GM18502 (cell line): Measurements from ENCODE around the gene DPYD.
A peak's percentile ranks its signal among the peaks of the same experiment; 100 is the strongest.

Experiments used
- ATAC-seq: cut with Tn5 transposase; IDR thresholded peaks from one replicate; pipeline ENCODE4 v1.9.1; 2021; ENCODE audit warnings: mild to moderate bottlenecking; ENCODE audit not compliant: unreplicated experiment, poor library complexity

DPYD gene

GRCh38 chr1:97186381-97186780 lies 734.5 kb downstream of the DPYD start:
- no peak for ATAC-seq

DNA sequence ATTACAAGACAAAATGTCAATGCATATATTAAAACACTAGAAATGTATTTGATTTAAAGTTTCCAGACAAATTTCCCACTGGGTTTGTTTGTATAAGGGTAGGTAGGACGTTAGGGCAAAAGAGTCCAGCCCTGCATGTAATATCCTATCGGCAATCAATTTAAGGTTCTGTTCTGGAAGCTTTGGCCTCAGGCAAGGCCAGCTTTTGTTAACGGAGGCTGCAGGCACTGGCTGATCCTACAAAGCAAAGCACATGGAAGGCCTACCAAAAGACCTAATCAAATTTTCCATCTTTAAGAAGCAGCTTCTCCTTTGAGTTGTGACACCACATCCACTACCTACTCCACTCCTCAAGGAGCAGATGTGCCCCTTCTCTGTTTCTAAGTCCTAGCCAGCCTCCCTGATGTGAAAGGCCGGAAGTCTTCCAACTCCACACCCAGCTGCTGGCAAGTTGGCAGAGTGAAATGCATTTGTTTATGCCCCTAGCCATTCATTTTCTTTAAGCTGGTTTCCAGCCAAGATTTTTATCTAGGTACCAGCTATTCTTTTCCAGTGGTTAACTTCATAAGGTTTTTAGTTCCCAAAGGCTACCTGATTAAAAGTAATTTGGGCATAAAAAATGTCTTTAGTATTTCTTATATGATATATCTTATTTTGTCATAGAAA lies 746.7 kb downstream of the DPYD start:
- no peak for ATAC-seq

- no peak for ATAC-seq
These were observed 750.5 kb downstream of the DPYD start for GRCh38 chr1:97170300-97170699.

DNA sequence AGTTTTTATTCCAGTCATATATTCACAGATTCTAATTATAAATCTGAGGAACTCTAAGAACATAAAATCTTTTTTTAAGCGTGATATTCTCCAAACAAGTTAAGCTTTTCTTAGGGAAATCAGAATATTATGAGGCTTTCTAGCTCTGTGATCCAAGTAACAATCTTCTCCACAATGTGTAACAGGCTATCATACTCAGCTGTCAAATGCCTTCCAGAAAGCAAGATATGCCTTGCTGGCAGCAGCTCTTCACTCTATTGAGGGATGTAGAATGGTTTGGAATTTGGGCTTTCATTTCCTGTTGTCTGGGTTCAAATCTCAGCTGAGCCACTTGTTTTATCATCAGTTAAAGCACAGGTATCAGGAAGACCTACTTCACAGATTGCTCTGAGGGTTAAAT lies 752.8 kb downstream of the DPYD start:
- no peak for ATAC-seq

- no peak for ATAC-seq
These were observed 753.6 kb downstream of the DPYD start for GRCh38 chr1:97167246-97167645.

DNA sequence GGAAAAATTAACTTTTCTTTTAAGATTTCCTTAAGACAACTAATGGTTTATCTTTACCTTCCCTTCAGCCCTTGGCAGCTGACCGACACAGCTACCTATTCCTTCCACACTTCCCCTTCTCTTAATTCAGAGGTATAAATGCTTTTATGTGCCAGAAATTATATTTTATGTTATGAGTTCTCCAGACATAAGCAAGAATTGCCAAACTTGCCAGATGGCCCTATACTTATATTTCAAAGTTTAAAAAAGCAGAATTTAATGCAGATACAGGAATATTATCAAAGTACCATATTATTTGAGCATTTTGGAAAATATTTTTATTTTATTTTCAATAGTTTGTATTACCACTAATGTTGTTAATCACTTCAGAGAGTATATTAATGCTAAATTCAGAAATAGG lies 754.2 kb downstream of the DPYD start:
- no peak for ATAC-seq

DNA sequence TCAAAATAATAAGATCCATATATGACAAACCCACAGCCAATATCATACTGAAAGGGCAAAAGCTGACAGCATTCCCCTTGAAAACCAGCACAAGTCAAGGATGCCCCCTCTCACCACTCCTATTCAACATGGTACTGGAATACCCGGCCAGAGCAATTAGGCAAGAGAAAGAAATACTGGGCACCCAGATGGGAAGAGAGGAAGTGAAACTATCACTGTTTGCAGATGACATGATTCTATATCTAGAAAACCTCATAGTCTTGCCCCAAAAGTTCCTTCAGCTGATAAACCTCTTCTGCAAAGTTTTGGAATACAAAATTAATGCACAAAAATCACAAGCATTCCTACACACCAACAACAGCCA lies 756.6 kb downstream of the DPYD start:
- peak; percentile 40 for ATAC-seq

GRCh38 chr1:97163591-97164275 lies 757.1 kb downstream of the DPYD start:
- ATAC-seq: peak; percentile 62

DNA sequence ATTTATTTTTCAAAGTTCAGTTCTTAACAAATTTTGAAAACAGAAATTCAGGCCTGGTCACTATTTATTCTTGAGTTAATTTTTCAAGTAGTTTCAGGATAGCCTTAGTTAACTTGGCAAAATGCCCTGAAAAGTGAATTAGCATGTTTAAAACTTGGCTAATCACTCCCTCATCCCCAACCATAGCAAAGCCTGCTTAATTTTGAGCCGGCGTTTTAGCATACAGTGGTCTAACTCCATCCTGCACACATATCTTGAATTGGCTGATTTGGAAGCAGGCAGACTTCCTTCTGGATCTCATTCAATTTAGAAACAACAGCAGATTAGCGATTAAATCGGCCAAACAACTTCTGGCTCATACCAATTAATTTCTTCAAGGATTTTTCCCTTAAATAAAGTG lies 760.0 kb downstream of the DPYD start:
- no peak for ATAC-seq

GRCh38 chr1:97159342-97159741 lies 761.5 kb downstream of the DPYD start:
- ATAC-seq: peak; percentile 64

GRCh38 chr1:97158691-97159096 lies 762.1 kb downstream of the DPYD start:
- no peak for ATAC-seq

DNA sequence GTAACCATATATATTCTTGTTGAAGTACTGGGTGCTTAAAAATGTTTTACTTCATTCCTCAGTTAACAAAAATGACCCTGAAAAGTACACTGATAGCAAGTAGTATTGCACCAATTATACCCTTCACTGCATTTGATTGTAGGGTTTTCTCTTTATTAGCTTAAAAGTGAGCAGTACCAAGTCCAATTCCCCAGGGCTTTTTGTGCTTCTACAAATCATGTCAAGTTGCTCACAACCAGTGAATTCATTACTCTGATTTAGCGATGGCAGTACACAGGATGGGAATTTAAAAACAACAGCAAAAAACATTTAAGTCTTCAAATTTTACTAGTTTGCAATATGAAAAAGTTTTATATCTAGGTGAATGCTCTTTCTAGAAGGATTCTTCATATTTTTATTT lies 762.8 kb downstream of the DPYD start:
- ATAC-seq: no peak

GRCh38 chr1:97151651-97152050 lies 769.2 kb downstream of the DPYD start:
- ATAC-seq: no peak

DNA sequence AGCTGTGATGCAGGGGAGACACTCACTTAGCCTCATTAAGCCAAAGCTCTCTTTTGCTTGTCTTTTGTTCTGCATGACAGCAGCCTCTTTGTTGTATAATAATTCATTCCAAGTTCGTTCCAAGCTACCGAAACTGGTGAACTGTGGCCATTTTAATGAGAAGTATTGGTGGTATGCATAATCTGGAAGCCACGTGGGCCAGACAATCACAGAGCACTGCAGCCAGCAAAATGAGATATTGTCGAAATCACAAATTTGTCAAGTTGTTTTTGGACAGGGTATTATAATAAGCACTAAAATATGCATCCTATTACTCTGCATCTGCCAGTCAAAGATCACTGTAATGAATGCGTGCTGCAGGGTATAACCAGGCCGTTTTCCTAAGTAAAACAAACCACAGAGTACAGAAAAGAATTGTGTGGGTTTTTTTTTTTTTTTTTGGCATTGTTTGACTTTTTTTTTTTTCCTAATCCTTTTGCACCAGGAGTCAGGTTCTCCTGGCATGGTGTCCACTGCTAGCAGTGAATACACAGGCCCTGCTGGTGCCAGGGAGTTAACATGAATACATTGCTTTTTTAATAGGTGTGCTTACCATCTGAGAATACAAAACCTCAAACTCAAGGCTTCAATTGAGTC lies 775.4 kb downstream of the DPYD start:
- no peak for ATAC-seq

- ATAC-seq: no peak
These were observed 776.3 kb downstream of the DPYD start for GRCh38 chr1:97144527-97144926.

- no peak for ATAC-seq
These were observed 777.5 kb downstream of the DPYD start for GRCh38 chr1:97143236-97143882.

DNA sequence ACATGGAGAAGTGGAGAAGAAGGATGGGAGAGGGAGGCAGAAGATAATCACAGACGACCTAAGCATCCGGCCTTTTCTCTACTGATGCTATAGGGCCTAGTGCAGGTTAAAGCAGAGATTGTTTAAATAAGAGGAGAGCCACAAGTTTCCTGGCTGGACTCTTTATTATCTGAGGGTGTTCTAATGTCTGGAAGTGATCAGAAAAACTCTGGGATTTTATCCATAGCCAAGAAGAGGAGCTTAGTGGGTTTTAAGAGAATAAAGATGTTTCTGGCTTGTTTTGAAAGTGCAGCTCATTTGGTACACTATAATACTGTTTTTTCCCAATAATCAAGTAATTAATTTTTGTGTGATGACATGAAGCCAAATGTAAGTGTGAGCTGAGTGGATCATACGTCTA lies 780.2 kb downstream of the DPYD start:
- no peak for ATAC-seq

DNA sequence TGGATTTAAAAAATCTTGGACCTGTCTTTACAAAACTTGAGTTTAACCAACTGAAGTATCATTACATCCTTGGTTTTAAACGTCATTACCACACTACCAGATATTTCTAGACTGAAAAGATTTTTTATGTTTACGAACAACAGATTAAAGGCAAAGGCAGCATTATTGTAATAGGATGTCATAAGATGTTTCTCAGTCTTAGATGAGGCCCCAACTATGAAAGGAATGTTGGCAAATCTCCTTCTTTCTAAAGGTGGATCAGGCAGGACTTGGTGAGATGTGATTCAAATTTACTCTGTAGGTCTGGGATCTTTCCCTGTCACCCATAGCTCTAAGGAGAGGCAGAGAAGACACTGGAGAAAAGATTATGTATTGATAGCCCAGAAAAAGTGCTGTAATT lies 781.3 kb downstream of the DPYD start:
- no peak for ATAC-seq

GRCh38 chr1:97138515-97139032 lies 782.3 kb downstream of the DPYD start:
- ATAC-seq: peak; percentile 67

DNA sequence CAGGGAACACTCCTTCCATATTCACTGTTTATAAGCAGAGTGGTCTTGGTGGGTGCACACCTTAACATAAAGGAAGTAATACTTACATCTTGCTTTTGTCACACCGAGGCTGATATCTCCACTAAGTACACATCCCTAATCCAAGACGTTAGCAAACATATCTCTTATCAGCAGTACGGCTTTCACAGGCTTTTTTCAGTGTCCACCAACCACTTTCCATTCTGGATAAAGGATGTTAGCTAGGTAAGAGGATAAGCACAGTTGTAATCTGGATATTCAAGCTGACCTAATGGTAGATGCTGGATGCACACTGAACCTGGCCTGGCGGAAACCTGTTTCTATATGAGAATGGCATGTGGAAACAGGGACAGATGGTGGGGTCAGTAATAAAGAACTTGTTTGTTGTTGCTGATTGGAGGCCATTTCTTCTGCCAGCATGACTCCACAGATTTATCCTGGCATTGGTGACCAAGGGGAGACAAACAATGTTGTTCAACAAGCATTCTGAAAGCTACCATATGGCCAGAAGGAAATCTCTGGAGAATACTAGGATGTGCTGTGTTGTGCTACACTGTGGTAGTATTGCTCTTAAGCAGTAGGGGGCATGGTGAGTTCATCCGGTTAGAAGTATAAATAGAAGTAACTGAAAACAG lies 782.8 kb downstream of the DPYD start:
- ATAC-seq: peak; percentile 97

- no peak for ATAC-seq
These were observed 783.8 kb downstream of the DPYD start for GRCh38 chr1:97136996-97137395.
